RWPE2 (cell line): ENCODE data around the gene FKBP1A.

Experiments used
- ATAC-seq: fragments of 200-7000 bp; cut with Tn5 transposase; 3 replicates; pipeline ENCODE4 v1.9.1; 2021; ENCODE audit warnings: low read depth
- DNase-seq: peaks from one replicate; pipeline ENCODE4 v3.0.0-alpha.2; 2020; ENCODE audit warnings: low spot score
- H3K27ac ChIP-seq: fragments of 450-650 bp; 2 replicates; pipeline ENCODE4 v1.5.1; 2017; ENCODE audit warnings: mild to moderate bottlenecking; ENCODE audit not compliant: poor library complexity, severe bottlenecking
- H3K27me3 ChIP-seq: fragments of 250-450 bp; sonication (Bioruptor Pico); 2 replicates; pipeline ENCODE4 v1.5.1; 2021; ENCODE audit warnings: mild to moderate bottlenecking, moderate library complexity; ENCODE audit not compliant: insufficient read depth, poor library complexity, severe bottlenecking
- H3K36me3 ChIP-seq: fragments of 250-450 bp; sonication (Bioruptor Pico); 2 replicates; pipeline ENCODE4 v1.5.1; 2020; ENCODE audit warnings: low read depth, mild to moderate bottlenecking, moderate library complexity
- H3K4me1 ChIP-seq: fragments of 250-450 bp; sonication (Bioruptor Pico); 2 replicates; pipeline ENCODE4 v1.5.1; 2021; ENCODE audit warnings: mild to moderate bottlenecking, moderate library complexity; ENCODE audit not compliant: insufficient read depth, poor library complexity, severe bottlenecking
- H3K4me3 ChIP-seq: fragments of 250-450 bp; sonication (Bioruptor Pico); 2 replicates; pipeline ENCODE4 v1.5.1; 2021; ENCODE audit warnings: mild to moderate bottlenecking, moderate library complexity; ENCODE audit not compliant: severe bottlenecking
- H3K9me3 ChIP-seq: fragments of 250-450 bp; sonication (Bioruptor Pico); 2 replicates; pipeline ENCODE4 v1.5.1; 2021; ENCODE audit warnings: mild to moderate bottlenecking, moderate library complexity; ENCODE audit not compliant: severe bottlenecking
- TF ChIP-seq, protein P1 (sequence below): fragments of 450-650 bp; IDR thresholded peaks from one replicate; pipeline ENCODE4 v1.5.1; 2017; ENCODE audit warnings: mild to moderate bottlenecking, moderate library complexity; ENCODE audit not compliant: poor library complexity, severe bottlenecking

The FKBP1A gene

DNA sequence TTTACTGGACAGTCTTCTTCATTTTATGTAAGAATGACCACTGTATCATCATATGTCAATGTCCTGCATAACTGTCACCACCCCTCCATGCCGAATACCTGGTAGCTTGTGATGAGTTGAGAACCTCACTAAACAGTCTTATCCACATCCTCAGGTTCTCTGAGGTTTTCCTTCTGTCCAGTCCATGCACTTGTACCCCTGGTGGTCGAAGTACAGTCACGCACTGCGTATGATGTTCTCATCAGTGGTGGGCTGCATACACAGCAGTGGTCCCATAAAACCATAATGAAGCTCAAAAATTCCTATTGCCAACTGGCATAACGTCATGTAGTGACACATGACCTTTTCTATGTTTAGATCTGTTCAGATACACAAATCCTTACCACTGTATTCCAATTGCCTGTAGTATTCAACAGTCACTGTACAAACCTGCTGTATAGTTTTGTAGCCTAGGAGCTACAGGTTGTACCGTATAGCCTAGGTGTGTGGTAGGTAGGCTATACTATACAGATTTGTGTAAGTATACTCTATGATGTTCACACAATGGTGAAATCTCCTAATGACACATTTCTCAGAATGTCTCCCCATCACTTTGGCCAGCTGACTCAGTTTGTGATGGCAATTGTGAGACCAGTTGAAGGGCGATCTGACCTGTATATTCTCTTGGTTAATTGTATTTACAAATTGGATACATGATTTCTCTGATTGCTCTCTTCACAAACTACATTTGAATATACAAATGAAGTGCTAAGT, 32.6 kb downstream of the FKBP1A start:
- no peak overlapping the region for H3K27ac ChIP-seq
- no peak overlapping the region for H3K4me3 ChIP-seq
- H3K9me3 ChIP-seq, result no peaks in the 10 kb centered on the region
- H3K27me3 ChIP-seq, result no peaks in the 10 kb centered on the region
- H3K36me3 ChIP-seq, result peaks cover 48% of the 10 kb centered on the region
- ATAC-seq (no peak), DNase-seq (no peak)
- TF ChIP-seq, protein P1, sequence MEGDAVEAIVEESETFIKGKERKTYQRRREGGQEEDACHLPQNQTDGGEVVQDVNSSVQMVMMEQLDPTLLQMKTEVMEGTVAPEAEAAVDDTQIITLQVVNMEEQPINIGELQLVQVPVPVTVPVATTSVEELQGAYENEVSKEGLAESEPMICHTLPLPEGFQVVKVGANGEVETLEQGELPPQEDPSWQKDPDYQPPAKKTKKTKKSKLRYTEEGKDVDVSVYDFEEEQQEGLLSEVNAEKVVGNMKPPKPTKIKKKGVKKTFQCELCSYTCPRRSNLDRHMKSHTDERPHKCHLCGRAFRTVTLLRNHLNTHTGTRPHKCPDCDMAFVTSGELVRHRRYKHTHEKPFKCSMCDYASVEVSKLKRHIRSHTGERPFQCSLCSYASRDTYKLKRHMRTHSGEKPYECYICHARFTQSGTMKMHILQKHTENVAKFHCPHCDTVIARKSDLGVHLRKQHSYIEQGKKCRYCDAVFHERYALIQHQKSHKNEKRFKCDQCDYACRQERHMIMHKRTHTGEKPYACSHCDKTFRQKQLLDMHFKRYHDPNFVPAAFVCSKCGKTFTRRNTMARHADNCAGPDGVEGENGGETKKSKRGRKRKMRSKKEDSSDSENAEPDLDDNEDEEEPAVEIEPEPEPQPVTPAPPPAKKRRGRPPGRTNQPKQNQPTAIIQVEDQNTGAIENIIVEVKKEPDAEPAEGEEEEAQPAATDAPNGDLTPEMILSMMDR, result no peak
- H3K4me1 ChIP-seq, result no peaks in the 10 kb centered on the region

GRCh38 chr20:1357921-1358671, 34.8 kb downstream of the FKBP1A start:
- DNase-seq (no peak), ATAC-seq (no peak)
- no peaks in the 10 kb centered on the region for H3K4me1 ChIP-seq
- H3K36me3 ChIP-seq, result peaks cover 57% of the 10 kb centered on the region
- H3K27ac ChIP-seq, result no peak overlapping the region
- H3K4me3 ChIP-seq, result no peak overlapping the region
- TF ChIP-seq, protein P1, result no peak
- H3K9me3 ChIP-seq, result peaks cover 3% of the 10 kb centered on the region
- no peaks in the 10 kb centered on the region for H3K27me3 ChIP-seq

GRCh38 chr20:1353956-1354355, 38.9 kb downstream of the FKBP1A start:
- Histone ChIP-seq H3K27me3 (no peaks in the 10 kb centered on the region), H3K4me1 (no peaks in the 10 kb centered on the region), H3K27ac (no peak overlapping the region), H3K9me3 (peaks cover 3% of the 10 kb centered on the region), H3K36me3 (peaks cover 59% of the 10 kb centered on the region), H3K4me3 (no peak overlapping the region)
- ATAC-seq, result no peak
- TF ChIP-seq, protein P1, result no peak
- DNase-seq, result no peak

DNA sequence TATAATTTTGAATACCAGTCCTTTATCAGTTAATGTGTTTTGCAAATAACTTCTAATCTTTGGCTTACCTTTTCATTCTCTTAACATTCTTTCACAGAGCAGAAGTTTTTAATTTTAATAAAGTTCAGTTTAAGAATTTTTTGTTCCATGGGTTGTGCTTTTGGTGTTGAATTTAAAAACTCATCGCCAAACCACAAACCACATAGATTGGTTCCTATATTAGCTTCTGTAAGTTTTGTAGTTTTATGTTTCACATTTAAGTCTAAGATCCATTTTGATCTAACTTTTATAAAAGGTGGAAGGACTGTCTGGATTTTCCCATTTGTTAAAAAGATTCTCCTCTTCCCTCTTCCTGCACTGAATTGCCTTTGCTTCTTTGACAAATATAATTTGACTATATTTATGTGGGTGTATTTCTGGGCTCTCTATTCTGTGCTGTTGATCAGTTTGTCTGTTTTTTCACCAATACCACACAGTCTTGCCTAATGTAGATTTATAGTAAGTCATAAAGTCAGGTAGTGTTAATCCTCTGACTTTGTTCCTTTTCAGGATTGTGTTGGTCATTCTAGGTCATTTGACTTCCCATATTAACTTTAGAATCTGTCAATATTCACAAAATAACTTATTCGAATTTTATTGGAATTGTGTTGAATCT, 46.4 kb downstream of the FKBP1A start:
- H3K27ac ChIP-seq, result no peak overlapping the region
- peaks cover 15% of the 10 kb centered on the region for H3K36me3 ChIP-seq
- no peak for ATAC-seq
- TF ChIP-seq, protein P1, result no peak
- H3K9me3 ChIP-seq, result no peaks in the 10 kb centered on the region
- H3K27me3 ChIP-seq, result no peaks in the 10 kb centered on the region
- no peaks in the 10 kb centered on the region for H3K4me1 ChIP-seq
- no peak for DNase-seq
- no peak overlapping the region for H3K4me3 ChIP-seq
